ENCODE data around the gene KIAA1217.

DNA sequence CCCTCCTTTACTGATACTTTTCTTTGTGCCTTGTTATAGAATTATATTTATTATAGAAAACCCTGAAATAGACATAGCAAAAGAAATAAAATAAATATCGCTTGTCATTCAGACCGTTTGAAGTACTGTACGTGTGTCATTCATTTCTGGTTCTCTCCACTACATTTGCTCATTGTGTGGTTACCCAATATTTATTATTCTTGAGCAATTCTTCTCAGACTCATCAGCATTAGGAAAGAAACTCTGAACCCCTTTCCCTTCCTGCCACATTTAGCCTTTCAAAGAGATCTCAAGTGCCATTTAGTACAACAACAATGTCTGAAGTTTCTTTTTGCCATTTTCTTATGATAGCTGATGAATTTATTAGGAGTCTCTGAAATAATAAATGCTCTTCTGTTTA is 154.1 kb downstream of the KIAA1217 start:
- TF ChIP-seq CTCF (IDR thresholded peaks at IDR 0.05) (no peak), POLR2A (IDR thresholded peaks at IDR 0.05) (no peak)
